HUES64 (cell line): Measurements from ENCODE around the gene TMEM132A.

ENCODE experiments used
- H3K27ac ChIP-seq: 2 replicates; pipeline ENCODE4 v1.7.0; 2013; ENCODE audit warnings: low read depth, low read length, inconsistent platforms
- H3K27me3 ChIP-seq: 2 replicates; pipeline ENCODE4 v1.6.1; 2013; ENCODE audit warnings: mild to moderate bottlenecking, low read length; ENCODE audit not compliant: insufficient read depth
- H3K36me3 ChIP-seq: 2 replicates; pipeline ENCODE4 v1.6.1; 2013; ENCODE audit warnings: mild to moderate bottlenecking, low read length; ENCODE audit not compliant: insufficient read depth
- H3K4me1 ChIP-seq: 2 replicates; pipeline ENCODE4 v1.6.1; 2013; ENCODE audit warnings: mild to moderate bottlenecking, low read length, moderate library complexity; ENCODE audit not compliant: insufficient read depth
- H3K4me3 ChIP-seq: 2 replicates; pipeline ENCODE4 v1.5.1; 2013; ENCODE audit warnings: mild to moderate bottlenecking, low read length, moderate library complexity
- H3K9ac ChIP-seq: 2 replicates; pipeline ENCODE4 v1.6.1; 2013; ENCODE audit warnings: mild to moderate bottlenecking, low read depth, low read length
- H3K9me3 ChIP-seq: 2 replicates; pipeline ENCODE4 v1.6.1; 2013; ENCODE audit warnings: low read depth, low read length; ENCODE audit not compliant: insufficient read depth
- WGBS: fragments of 150-250, 120-280 bp; methylation state at CpG from one replicate; pipeline ENCODE4 v1.1.7; 2013; ENCODE audit warnings: missing lambda C conversion rate; 5-methylcytosine and 5-hydroxymethylcytosine counted together

Gene TMEM132A

DNA sequence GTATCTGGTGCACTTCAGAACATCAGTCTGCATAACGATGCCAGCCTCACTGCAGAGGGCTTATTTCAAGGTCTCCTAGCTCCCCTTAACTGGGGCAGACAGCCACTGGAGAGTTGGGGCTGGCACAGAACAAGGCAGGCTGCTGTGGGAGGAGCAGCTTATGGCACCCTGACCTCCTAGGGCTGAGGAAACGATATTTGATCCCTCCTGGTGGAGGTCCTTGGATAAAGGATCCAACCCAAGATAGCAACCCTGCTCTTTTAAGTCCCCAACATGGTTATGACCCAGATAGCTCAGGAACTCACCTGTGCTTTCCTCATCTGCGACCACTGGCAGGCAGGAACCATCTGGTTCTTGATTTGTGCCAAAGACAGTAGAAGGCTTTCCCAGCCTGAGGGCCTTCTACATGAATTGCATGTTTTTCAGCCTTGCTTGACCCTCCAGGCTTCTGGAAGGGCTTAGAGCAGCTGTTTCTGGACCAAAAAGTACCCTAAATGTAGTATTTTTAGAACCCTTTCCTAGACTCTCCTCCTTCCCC is 7.5 kb upstream of the TMEM132A start:
- 87% methylated on average over 3 of the region's 3 CpGs for WGBS
- Histone ChIP-seq H3K36me3 (peaks cover 23% of the 10 kb centered on the region), H3K9ac (no peak overlapping the region), H3K4me3 (no peak overlapping the region), H3K27ac (no peak overlapping the region), H3K4me1 (peaks cover 33% of the 10 kb centered on the region), H3K9me3 (no peaks in the 10 kb centered on the region), H3K27me3 (no peaks in the 10 kb centered on the region)

DNA sequence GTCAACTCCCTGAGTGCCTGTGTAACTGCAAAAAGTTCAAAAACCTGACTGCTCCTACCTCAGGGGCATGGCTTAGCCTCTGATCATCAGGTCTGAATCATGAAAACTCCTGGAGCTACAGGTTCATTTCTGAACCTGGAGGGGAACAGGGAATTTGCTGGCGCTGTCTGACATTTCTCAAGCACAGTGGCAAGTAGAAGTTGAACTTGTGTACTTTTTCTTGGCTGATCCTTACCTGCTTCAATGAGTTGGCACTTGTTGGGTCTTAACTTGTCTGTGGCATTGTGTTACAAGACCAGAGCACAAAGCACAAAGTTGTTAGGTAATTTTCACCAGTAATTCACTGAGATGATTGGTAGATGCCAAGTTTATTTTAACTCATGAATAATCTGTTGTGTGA is 7.0 kb upstream of the TMEM132A start:
- Histone ChIP-seq H3K4me1 (peaks cover 29% of the 10 kb centered on the region), H3K27me3 (no peaks in the 10 kb centered on the region), H3K9me3 (no peaks in the 10 kb centered on the region), H3K9ac (no peak overlapping the region), H3K36me3 (peaks cover 26% of the 10 kb centered on the region), H3K4me3 (no peak overlapping the region), H3K27ac (no peak overlapping the region)
- 98% methylated on average over 1 of the region's 1 CpG for WGBS

DNA sequence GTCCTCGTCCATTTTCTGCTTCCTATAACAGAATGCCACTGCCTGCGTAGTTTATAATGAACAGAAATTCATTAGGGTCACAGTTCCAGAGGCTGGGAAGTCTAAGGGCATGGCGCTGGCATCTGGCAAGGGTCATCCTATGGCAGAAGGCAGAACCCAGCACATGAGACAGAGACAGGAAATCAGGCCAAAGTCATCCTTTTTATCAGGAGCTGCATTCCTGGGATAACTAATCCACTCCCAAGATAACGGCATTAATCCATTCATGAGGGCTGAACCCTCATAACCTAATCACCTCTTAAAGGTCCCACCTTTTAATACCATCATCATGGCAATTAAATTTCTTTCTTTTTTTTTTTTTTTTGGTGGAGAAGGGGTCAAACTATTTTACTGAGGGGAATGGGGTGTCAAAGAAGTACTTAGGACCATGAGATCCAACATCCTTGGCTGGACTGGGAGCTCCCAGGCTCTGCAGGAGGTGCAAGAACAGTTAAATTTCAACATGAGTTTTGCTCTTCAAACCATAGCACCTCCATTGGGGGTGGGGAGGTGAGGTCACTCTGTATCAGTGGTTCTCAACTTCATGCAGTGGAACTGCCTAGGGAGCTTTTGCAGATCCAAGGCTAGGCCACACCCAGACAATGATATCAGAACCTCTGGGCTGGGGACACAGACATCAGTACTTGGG is 5.9 kb upstream of the TMEM132A start:
- H3K27me3 ChIP-seq, result no peaks in the 10 kb centered on the region
- no peak overlapping the region for H3K9ac ChIP-seq
- 95% methylated on average over 4 of the region's 4 CpGs for WGBS
- no peak overlapping the region for H3K4me3 ChIP-seq
- peaks cover 27% of the 10 kb centered on the region for H3K36me3 ChIP-seq
- H3K4me1 ChIP-seq, result peaks cover 18% of the 10 kb centered on the region
- no peaks in the 10 kb centered on the region for H3K9me3 ChIP-seq
- no peak overlapping the region for H3K27ac ChIP-seq

DNA sequence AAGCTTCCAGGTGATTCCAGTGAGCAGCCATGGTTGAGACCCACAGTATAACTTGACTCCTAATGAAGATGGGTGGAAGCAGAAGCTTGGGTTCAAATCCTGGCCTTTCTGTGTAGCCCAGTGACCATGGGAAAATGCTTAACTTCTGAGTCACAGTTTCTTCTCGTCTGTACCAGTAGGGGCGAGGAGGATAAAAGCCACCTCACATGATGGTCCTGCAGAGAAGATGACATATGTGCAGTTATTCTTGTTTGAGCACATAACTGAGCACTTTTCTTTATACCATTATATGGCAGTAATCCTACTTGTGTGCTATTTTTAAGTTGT is 5.4 kb upstream of the TMEM132A start:
- H3K4me1 ChIP-seq, result peaks cover 18% of the 10 kb centered on the region
- H3K9ac ChIP-seq, result no peak overlapping the region
- WGBS, result 63% methylated on average over 2 of the region's 2 CpGs
- H3K27ac ChIP-seq, result no peak overlapping the region
- H3K36me3 ChIP-seq, result peaks cover 27% of the 10 kb centered on the region
- no peak overlapping the region for H3K4me3 ChIP-seq
- H3K9me3 ChIP-seq, result no peaks in the 10 kb centered on the region
- H3K27me3 ChIP-seq, result no peaks in the 10 kb centered on the region

DNA sequence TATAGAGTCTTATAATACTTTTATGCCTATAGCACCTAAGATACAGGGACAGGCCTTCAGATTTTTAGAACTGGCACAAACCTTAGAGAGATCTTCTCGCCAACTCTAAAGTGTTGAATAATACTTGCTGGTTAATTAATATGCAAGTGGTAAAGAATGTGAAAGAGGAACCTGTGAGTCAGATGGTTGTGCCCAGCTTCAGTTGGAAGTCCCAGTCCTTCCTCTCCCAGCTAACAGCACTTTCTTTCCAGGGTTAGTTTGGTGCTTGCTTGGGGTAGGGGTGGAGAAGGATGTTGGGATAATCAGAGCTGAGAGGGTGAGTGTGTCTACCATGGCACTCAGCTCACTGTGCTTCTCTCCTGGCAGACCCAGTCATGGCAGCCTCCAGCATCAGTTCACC is 4.9 kb upstream of the TMEM132A start:
- Histone ChIP-seq H3K36me3 (peaks cover 27% of the 10 kb centered on the region), H3K4me1 (peaks cover 18% of the 10 kb centered on the region), H3K9ac (no peak overlapping the region), H3K9me3 (no peaks in the 10 kb centered on the region), H3K27me3 (no peaks in the 10 kb centered on the region), H3K27ac (no peak overlapping the region), H3K4me3 (no peak overlapping the region)
- 100% methylated on average over 1 of the region's 1 CpG for WGBS

DNA sequence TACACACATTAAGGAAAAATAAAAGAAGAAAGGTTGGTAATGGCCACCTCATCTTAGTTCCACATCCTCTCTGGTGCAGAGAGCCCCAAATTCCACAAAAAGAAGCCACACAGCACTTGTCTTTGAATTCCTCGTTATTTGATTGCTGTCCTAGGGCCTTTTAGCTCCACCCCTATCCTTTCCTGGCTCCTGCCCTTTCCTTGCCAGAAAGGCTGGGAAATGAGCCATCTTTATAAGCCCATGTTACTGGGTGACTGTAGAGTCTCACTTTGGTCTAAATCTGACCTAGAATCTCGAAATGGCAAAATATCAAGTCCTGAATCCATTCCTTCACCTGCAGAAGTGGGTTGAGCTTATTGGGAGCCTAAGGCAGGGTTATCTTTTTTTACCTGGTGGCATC is 4.3 kb upstream of the TMEM132A start:
- Histone ChIP-seq H3K27me3 (peaks cover 1% of the 10 kb centered on the region; the same call in 1 of the 2 replicates), H3K27ac (no peak overlapping the region), H3K4me1 (peaks cover 15% of the 10 kb centered on the region), H3K9ac (no peak overlapping the region), H3K36me3 (peaks cover 27% of the 10 kb centered on the region), H3K4me3 (no peak overlapping the region), H3K9me3 (no peaks in the 10 kb centered on the region)
- WGBS, result 94% methylated on average over 2 of the region's 2 CpGs

DNA sequence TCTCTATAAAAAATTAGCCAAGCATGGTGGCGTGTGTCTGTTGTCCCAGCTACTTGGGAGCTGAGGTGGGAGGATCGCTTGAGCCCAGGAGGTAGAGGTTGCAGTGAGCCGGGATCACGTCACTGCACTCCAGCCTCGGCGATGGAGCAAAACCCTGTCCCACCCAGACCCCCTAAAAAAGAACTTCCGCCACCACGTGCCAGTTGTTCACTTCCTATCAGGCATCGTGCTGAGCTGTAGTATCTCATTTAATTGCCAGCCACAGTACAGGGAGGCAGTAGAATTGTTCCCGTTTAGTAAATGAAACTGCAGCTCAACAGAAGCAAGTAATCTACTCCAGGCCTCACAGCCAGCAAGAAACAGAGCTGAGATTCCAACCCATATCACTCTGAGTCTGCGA is 3.0 kb upstream of the TMEM132A start:
- peaks cover 13% of the 10 kb centered on the region for H3K4me1 ChIP-seq
- no peaks in the 10 kb centered on the region for H3K9me3 ChIP-seq
- WGBS, result 97% methylated on average over 11 of the region's 11 CpGs
- peaks cover 27% of the 10 kb centered on the region for H3K36me3 ChIP-seq
- no peak overlapping the region for H3K9ac ChIP-seq
- no peak overlapping the region for H3K4me3 ChIP-seq
- H3K27ac ChIP-seq, result no peak overlapping the region
- peaks cover 4% of the 10 kb centered on the region; the same call in 1 of the 2 replicates for H3K27me3 ChIP-seq

DNA sequence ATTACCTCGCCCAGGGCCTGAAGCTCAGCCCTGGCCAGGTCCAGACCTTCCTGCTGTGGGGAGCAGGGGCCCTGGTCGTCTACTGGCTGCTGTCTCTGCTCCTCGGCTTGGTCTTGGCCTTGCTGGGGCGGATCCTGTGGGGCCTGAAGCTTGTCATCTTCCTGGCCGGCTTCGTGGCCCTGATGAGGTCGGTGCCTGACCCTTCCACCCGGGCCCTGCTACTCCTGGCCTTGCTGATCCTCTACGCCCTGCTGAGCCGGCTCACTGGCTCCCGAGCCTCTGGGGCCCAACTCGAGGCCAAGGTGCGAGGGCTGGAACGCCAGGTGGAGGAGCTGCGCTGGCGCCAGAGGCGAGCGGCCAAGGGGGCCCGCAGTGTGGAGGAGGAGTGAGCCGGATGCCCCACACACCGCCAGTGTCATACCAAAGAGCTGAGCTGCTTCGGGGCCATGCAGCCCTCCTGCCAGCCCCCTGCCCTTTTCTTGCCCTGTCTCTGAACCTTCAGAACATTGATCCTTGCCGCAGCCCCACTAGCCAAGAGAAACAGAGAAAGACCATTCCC is 2.4 kb upstream of the TMEM132A start:
- no peak overlapping the region for H3K9ac ChIP-seq
- peaks cover 4% of the 10 kb centered on the region; the same call in 1 of the 2 replicates for H3K27me3 ChIP-seq
- H3K4me3 ChIP-seq, result no peak overlapping the region
- peaks cover 31% of the 10 kb centered on the region for H3K36me3 ChIP-seq
- peaks cover 7% of the 10 kb centered on the region for H3K4me1 ChIP-seq
- H3K27ac ChIP-seq, result no peak overlapping the region
- WGBS, result 96% methylated on average over 23 of the region's 23 CpGs
- no peaks in the 10 kb centered on the region for H3K9me3 ChIP-seq

DNA sequence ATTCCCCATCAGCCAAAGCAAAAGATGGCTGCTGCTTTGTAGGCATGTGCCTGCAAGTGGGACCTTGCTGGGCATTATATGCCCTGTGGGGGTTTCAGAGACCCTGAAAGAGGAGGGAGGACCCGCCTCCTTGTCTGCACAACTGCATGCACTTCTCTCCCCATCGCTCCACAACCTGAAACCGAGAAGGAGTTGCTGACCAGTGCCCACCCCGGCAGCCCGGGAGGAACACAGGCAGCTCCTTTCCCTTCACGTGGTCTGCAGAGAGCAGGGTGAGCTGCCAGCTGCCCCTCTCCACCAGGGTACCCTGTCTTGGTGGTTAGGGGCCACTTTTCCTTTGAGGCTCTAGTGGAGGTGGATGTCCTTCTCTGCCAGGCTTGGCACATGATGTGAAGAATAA is 1.4 kb upstream of the TMEM132A start:
- Histone ChIP-seq H3K9ac (no peak overlapping the region), H3K36me3 (peaks cover 41% of the 10 kb centered on the region), H3K9me3 (no peaks in the 10 kb centered on the region), H3K4me3 (no peak overlapping the region), H3K27me3 (peaks cover 4% of the 10 kb centered on the region; the same call in 1 of the 2 replicates), H3K4me1 (peaks cover 6% of the 10 kb centered on the region), H3K27ac (no peak overlapping the region)
- WGBS, result 92% methylated on average over 6 of the region's 6 CpGs

DNA sequence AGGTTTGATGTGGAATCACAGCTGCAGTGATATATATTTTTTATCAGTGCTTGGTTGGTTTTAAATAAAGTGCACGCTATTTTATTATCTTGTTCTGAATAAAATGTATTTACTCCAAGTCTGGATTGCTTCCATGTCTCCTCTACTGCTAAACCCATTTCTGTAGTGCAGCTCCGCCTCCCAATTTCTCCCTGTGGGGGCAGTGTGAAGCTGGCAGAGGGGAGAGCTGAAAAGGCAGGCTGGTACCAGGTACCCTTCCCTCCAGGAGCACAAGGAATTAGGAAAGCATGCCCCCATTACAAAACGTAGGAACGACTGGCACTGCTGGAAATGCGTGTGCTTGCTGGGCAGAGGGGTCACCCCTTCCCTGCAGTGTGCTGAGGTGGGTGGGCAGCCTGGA is 934 bp upstream of the TMEM132A start:
- Histone ChIP-seq H3K36me3 (peaks cover 45% of the 10 kb centered on the region), H3K4me3 (no peak overlapping the region)
- WGBS, result 86% methylated on average over 4 of the region's 5 CpGs

DNA sequence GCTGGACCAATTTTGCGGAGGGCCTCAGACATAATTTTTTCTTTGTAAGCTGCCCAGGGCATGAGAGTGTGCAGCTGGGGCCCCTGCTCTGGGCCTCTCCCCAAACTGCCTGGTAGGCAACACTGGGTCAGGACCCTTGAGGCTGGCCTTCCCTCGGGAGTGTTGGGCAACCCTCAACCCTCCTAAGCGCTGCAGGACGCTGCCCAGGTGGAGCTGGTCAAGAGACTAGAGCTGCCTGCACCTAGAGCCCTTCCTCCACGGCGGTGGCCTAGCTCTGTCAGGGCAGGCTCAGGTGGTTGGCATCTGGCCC is 505 bp upstream of the TMEM132A start:
- H3K9me3 ChIP-seq, result no peaks in the 10 kb centered on the region
- peaks cover 4% of the 10 kb centered on the region; the same call in 1 of the 2 replicates for H3K27me3 ChIP-seq
- H3K4me1 ChIP-seq, result peaks cover 6% of the 10 kb centered on the region
- 58% methylated on average over 6 of the region's 6 CpGs for WGBS
- no peak overlapping the region for H3K9ac ChIP-seq
- H3K4me3 ChIP-seq, result peak overlapping the region; percentile 86
- H3K27ac ChIP-seq, result no peak overlapping the region
- peaks cover 50% of the 10 kb centered on the region for H3K36me3 ChIP-seq

More for the DNA sequence above, 934 bp upstream of the TMEM132A start:
- Histone ChIP-seq H3K27ac (no peak overlapping the region), H3K27me3 (peaks cover 4% of the 10 kb centered on the region; the same call in 1 of the 2 replicates), H3K9ac (no peak overlapping the region), H3K4me1 (peaks cover 6% of the 10 kb centered on the region), H3K9me3 (no peaks in the 10 kb centered on the region)
